Right lobe of liver (tissue), 4 donors: ENCODE measurements around the gene ADGRF3.

Source experiments
- POLR2A ChIP-seq: fragments of 450-650 bp; IDR thresholded peaks from one replicate; pipeline ENCODE4 v1.6.1; 2017; ENCODE audit warnings: antibody characterized with exemption, mild to moderate bottlenecking
- TF ChIP-seq, protein P1 (sequence below), 4 donors: fragments of 200-600 bp in 3 of 4; fragments of 450-650 bp in 1 of 4; IDR thresholded peaks; one replicate each; pipeline versions ENCODE4 v1.5.1 to v1.8.0; 2016 to 2022; ENCODE audit warnings: antibody characterized with exemption in 4 of 4, mild to moderate bottlenecking in 2 of 4
- donor health status: DM: no; HTN: no; CAD: no.
- donor health status: DM: no; HTN: no; CAD: no.
- donor health status: DM: no; HTN: yes; CAD: no.

DNA sequence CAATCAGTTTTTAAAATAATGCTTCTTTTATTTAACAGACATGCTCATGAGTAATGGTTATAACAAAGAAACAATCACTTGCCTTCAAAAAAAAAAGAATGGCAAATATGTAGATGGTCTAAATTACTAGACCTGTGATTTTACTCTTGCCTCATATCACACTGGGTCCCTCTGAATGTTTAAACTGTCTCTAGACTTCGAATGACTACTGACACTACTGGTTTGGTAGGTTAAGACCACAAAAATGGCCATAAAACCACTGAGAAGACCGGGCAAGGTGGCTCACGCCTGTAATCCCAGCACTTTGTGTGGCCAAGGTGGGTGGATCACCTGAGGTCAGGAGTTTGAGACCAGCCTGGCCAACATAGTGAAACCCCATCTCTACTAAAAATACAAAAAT lies 5.8 kb downstream of the ADGRF3 start:
- TF ChIP-seq, protein P1, sequence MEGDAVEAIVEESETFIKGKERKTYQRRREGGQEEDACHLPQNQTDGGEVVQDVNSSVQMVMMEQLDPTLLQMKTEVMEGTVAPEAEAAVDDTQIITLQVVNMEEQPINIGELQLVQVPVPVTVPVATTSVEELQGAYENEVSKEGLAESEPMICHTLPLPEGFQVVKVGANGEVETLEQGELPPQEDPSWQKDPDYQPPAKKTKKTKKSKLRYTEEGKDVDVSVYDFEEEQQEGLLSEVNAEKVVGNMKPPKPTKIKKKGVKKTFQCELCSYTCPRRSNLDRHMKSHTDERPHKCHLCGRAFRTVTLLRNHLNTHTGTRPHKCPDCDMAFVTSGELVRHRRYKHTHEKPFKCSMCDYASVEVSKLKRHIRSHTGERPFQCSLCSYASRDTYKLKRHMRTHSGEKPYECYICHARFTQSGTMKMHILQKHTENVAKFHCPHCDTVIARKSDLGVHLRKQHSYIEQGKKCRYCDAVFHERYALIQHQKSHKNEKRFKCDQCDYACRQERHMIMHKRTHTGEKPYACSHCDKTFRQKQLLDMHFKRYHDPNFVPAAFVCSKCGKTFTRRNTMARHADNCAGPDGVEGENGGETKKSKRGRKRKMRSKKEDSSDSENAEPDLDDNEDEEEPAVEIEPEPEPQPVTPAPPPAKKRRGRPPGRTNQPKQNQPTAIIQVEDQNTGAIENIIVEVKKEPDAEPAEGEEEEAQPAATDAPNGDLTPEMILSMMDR (IDR thresholded peaks at IDR 0.05) = no peak
- TF ChIP-seq POLR2A = no peak
